ENCODE results near the gene GRM2. TPM values are rescaled to one million over a fixed set of nuclear protein-coding genes. Genes with fewer than 3 reads are reported as not detected.
"Not testable (repeated sequence)": the region's sequence is repeated elsewhere in the genome, so short reads cannot be mapped to it uniquely, and the experiment has no call there.

GRM2 gene
- total RNA-seq, 2 experiments from 2014 or later: 0.37 to 0.46 TPM

- Mint-ChIP-seq H3K36me3 (peaks cover 55% of the 10 kb centered on the region), H3K27me3 (peaks cover 6% of the 10 kb centered on the region), H3K4me3 (peak overlapping the region; percentile 37), H3K27ac (peak overlapping the region; percentile 92), H3K9me3 (peaks cover 5% of the 10 kb centered on the region), H3K4me1 (peaks cover 46% of the 10 kb centered on the region)
- DNase-seq: no peak
Measured at GRCh38 chr3:51748327-51748726, 41.5 kb downstream of the GRM2 start.

GRCh38 chr3:51750878-51751277 is 44.0 kb downstream of the GRM2 start:
- peaks cover 14% of the 10 kb centered on the region for H3K9me3 Mint-ChIP-seq
- H3K27me3 Mint-ChIP-seq: peaks cover 2% of the 10 kb centered on the region
- H3K4me1 Mint-ChIP-seq: peaks cover 42% of the 10 kb centered on the region
- no peak for DNase-seq
- no peak overlapping the region for H3K27ac Mint-ChIP-seq
- H3K4me3 Mint-ChIP-seq: no peak overlapping the region
- peaks cover 45% of the 10 kb centered on the region for H3K36me3 Mint-ChIP-seq

GRCh38 chr3:51751287-51751686 is 44.4 kb downstream of the GRM2 start:
- peaks cover 16% of the 10 kb centered on the region for H3K9me3 Mint-ChIP-seq
- H3K36me3 Mint-ChIP-seq: peaks cover 45% of the 10 kb centered on the region
- H3K27me3 Mint-ChIP-seq: peaks cover 2% of the 10 kb centered on the region
- no peak overlapping the region for H3K4me3 Mint-ChIP-seq
- peak; percentile 6 for DNase-seq
- H3K4me1 Mint-ChIP-seq: peaks cover 39% of the 10 kb centered on the region
- peak overlapping the region; percentile 31 for H3K27ac Mint-ChIP-seq

GRCh38 chr3:51753763-51754750 is 47.2 kb downstream of the GRM2 start:
- not testable (repeated sequence) for H3K27ac Mint-ChIP-seq, DNase-seq, H3K27me3 Mint-ChIP-seq, H3K4me3 Mint-ChIP-seq
- H3K9me3 Mint-ChIP-seq: peaks cover 21% of the 10 kb centered on the region
- peaks cover 22% of the 10 kb centered on the region for H3K4me1 Mint-ChIP-seq
- H3K36me3 Mint-ChIP-seq: peaks cover 37% of the 10 kb centered on the region

GRCh38 chr3:51759203-51759602 is 52.3 kb downstream of the GRM2 start:
- no peak overlapping the region for H3K27ac Mint-ChIP-seq
- peaks cover 34% of the 10 kb centered on the region for H3K36me3 Mint-ChIP-seq
- H3K27me3 Mint-ChIP-seq: peaks cover 6% of the 10 kb centered on the region
- no peak overlapping the region for H3K4me3 Mint-ChIP-seq
- DNase-seq: no peak
- no peaks in the 10 kb centered on the region for H3K4me1 Mint-ChIP-seq
- H3K9me3 Mint-ChIP-seq: peaks cover 40% of the 10 kb centered on the region

Other genes with a start within 250 kb of the GRM2 start
- 10 to 100 TPM; 40.7 to 42.4 TPM for gene DCAF1, start 207.1 kb upstream of the GRM2 start, total RNA-seq
- 10 to 100 TPM; 26.4 to 28.0 TPM for gene RAD54L2, start 168.3 kb upstream of the GRM2 start, total RNA-seq
- 10 to 100 TPM; 37.1 to 39.5 TPM for gene TEX264, start 35.8 kb upstream of the GRM2 start, total RNA-seq
- gene IQCF6, start 72.2 kb downstream of the GRM2 start, total RNA-seq: not detected
- not detected for gene IQCF2, start 154.5 kb downstream of the GRM2 start, total RNA-seq
- gene IQCF5, start 168.5 kb downstream of the GRM2 start, total RNA-seq: not detected
- gene IQCF1, start 196.3 kb downstream of the GRM2 start, total RNA-seq: not detected
- gene RRP9, start 234.8 kb downstream of the GRM2 start, total RNA-seq: 10 to 100 TPM; 74.0 to 83.0 TPM
- 10 to 100 TPM; 13.9 to 15.6 TPM for gene PARP3, start 235.3 kb downstream of the GRM2 start, total RNA-seq
- gene GPR62, start 248.3 kb downstream of the GRM2 start, total RNA-seq: not detected

Data from activated naive CD8-positive, alpha-beta T cell treated with anti-CD3 and anti-CD28 coated beads for 36 hours (primary cell).